Measurements from ENCODE around the gene PSMG4. TPM values are rescaled to one million over a fixed set of nuclear protein-coding genes. Genes with fewer than 3 reads are reported as not detected.
A peak's percentile ranks its signal among the peaks of the same experiment; 100 is the strongest.

The PSMG4 gene
- total RNA-seq, 1 experiment from 2014 or later = 29.3 TPM

DNA sequence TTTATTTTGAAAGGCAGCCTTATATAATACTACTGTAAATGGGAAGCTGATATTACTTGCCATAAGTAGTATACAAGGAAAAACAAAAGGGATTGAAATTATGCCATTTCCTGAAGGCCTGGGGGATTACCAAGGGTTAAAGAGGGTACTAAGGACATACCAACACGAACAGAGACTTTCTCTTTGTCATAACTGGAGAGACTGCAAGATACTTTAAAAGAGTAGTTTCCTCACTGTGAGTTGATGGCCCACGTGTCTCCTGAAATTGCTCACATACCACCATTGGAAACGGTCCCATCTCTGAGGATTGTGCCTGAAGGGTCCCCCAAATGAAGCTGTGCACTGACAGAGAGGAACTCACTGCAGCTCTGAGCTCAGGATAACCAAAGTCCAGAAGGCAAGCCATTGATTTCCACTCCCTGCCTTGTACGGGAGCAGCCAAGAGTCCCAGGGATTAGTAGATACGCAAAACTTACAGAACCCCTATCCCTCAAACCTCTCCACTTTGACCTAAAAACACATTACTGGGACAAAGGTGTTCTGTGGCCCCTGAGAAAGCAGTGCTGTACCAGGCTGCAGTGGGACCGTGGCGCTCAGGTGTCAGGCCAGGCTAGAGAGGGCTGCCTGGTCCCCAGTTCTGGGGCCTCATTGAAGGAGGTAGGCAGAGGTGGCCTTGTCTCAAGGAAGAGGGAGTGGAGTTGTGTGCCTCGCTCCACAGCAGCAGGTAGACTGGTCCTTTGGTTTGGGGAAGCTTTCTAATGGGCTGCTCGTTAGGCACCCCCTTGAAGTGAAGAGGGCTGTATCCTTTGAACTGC is 15.2 kb downstream of the PSMG4 start:
- no peak overlapping the region for H2BK120ac ChIP-seq (ENCODE audit: low read depth, low read length, poor library complexity, severe bottlenecking)
- H3K18ac ChIP-seq (ENCODE audit: insufficient read length, low read depth, low read length) = no peak overlapping the region
- no peak overlapping the region for H3K27ac ChIP-seq (ENCODE audit: insufficient read length, low read depth, low read length)
- H3K27me3 Mint-ChIP-seq (ENCODE audit: low read depth) = no peaks in the 10 kb centered on the region
- TF ChIP-seq, protein P1, sequence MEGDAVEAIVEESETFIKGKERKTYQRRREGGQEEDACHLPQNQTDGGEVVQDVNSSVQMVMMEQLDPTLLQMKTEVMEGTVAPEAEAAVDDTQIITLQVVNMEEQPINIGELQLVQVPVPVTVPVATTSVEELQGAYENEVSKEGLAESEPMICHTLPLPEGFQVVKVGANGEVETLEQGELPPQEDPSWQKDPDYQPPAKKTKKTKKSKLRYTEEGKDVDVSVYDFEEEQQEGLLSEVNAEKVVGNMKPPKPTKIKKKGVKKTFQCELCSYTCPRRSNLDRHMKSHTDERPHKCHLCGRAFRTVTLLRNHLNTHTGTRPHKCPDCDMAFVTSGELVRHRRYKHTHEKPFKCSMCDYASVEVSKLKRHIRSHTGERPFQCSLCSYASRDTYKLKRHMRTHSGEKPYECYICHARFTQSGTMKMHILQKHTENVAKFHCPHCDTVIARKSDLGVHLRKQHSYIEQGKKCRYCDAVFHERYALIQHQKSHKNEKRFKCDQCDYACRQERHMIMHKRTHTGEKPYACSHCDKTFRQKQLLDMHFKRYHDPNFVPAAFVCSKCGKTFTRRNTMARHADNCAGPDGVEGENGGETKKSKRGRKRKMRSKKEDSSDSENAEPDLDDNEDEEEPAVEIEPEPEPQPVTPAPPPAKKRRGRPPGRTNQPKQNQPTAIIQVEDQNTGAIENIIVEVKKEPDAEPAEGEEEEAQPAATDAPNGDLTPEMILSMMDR (conservative IDR thresholded peaks at IDR 0.05) = no peak
- H3K56ac ChIP-seq (ENCODE audit: insufficient read length, low read depth, low read length) = no peak overlapping the region
- H3K14ac ChIP-seq (ENCODE audit: insufficient read depth, low read length) = no peak overlapping the region
- H2AFZ ChIP-seq (ENCODE audit: low read length) = no peak overlapping the region
- no CpG with 5 or more reads among the region's 9 CpGs for WGBS (ENCODE audit: extremely low coverage, insufficient read length, low lambda C conversion rate)
- no peak overlapping the region for H3K4me3 Mint-ChIP-seq
- no peak for DNase-seq
- no peak overlapping the region for H2AK5ac ChIP-seq (ENCODE audit: insufficient read length, low read length)
- no peak overlapping the region for H3K4me2 ChIP-seq (ENCODE audit: insufficient read depth, insufficient read length, low read length)
- no peak overlapping the region for H4K8ac ChIP-seq (replicated peaks; ENCODE audit: insufficient read length, low read depth, low read length)
- H3T11ph ChIP-seq (ENCODE audit: low read length) = no peak overlapping the region
- no peak overlapping the region for H3K23ac ChIP-seq (ENCODE audit: insufficient read length, low read depth, low read length)
- no peaks in the 10 kb centered on the region for H3K9me3 ChIP-seq (ENCODE audit: control insufficient read depth, low read depth, low read length)
- H3K23me2 ChIP-seq (ENCODE audit: insufficient read length, low read depth, low read length, poor library complexity, severe bottlenecking) = no peaks in the 10 kb centered on the region
- H4K91ac ChIP-seq (ENCODE audit: insufficient read length, low read depth, low read length) = no peak overlapping the region
- peak overlapping the region; percentile 33 to 59 (median 41); a peak in 3 of 7 replicates for H3K27ac Mint-ChIP-seq
- no peaks in the 10 kb centered on the region for H3K79me1 ChIP-seq (ENCODE audit: insufficient read depth, low read depth, low read length, poor library complexity, severe bottlenecking)
- H2BK20ac ChIP-seq (ENCODE audit: low read depth, low read length, poor library complexity, severe bottlenecking) = no peak overlapping the region
- H3K4ac ChIP-seq (ENCODE audit: low read depth, low read length) = no peak overlapping the region
- no peaks in the 10 kb centered on the region for H4K20me1 ChIP-seq (ENCODE audit: control insufficient read depth, insufficient read depth, insufficient read length)
- no peak overlapping the region for H2BK5ac ChIP-seq (ENCODE audit: insufficient read length, low read length)
- H3K27me3 ChIP-seq (ENCODE audit: insufficient read depth, low read length) = no peaks in the 10 kb centered on the region
- no peak overlapping the region for H3K9ac ChIP-seq (ENCODE audit: extremely low read depth, insufficient read length, low read length)
- H2BK15ac ChIP-seq (ENCODE audit: low read depth, low read length) = no peak overlapping the region
- no peaks in the 10 kb centered on the region for H3K79me2 ChIP-seq (ENCODE audit: insufficient read depth, low read length)
- no peaks in the 10 kb centered on the region for H3K4me1 ChIP-seq (ENCODE audit: insufficient read depth, low read length)
- no peak overlapping the region for H2BK12ac ChIP-seq (ENCODE audit: insufficient read length, low read depth, low read length)
- peaks cover 30 to 46% (median 45%) of the 10 kb centered on the region in 3 experiments; a peak in 6 of 7 replicates for H3K36me3 Mint-ChIP-seq (ENCODE audit: insufficient read depth in 1 of 3, low read depth in 3 of 3)
- peaks cover 4 to 9% of the 10 kb centered on the region in 2 experiments; a peak in 1 of 4 replicates for H3K4me1 Mint-ChIP-seq
- H4K5ac ChIP-seq (ENCODE audit: insufficient read length, low read depth, low read length) = no peak overlapping the region
- H3K9me3 Mint-ChIP-seq = no peaks in the 10 kb centered on the region
